H1 (cell line): ENCODE measurements around the gene CARD14. TPM values are rescaled to one million over a fixed set of nuclear protein-coding genes. Genes with fewer than 3 reads are reported as not detected.

Source experiments
- CTCF ChIA-PET: fragments of 300-600 bp; sonication (Branson Sonifier 250); formaldehyde crosslinking; loops from one replicate; lab custom pipeline; 2021; ENCODE audit not compliant: partially characterized antibody; lab: Charles Lee
- POLR2A ChIA-PET: fragments of 300-600 bp; sonication (Branson Sonifier 250); formaldehyde crosslinking; loops from one replicate; lab custom pipeline; 2021; ENCODE audit warnings: inconsistent platforms; ENCODE audit not compliant: partially characterized antibody; lab: Charles Lee
- DNase-seq, 2 experiments: peaks; one replicate each; pipeline versions ENCODE4 v3.0.0 to v3.0.0-alpha.2; 2010 to 2022; ENCODE audit warnings: low spot score in 2 of 2, low read depth in 1 of 2, mixed read lengths in 1 of 2
- FAIRE-seq: peaks from 2 replicates; lab custom pipeline; 2011; peaks lifted over from hg19 to GRCh38; lab: Jason Lieb, UNC
- H2AFZ ChIP-seq: 2 replicates; pipeline ENCODE4 v1.8.1; 2012; ENCODE audit warnings: low read length, inconsistent platforms
- H2AK5ac ChIP-seq: 2 replicates; pipeline ENCODE4 v1.6.1; 2013; ENCODE audit warnings: low read depth, low read length
- H2BK120ac ChIP-seq: replicated peaks from 2 replicates; pipeline ENCODE3; 2013; ENCODE audit warnings: low read depth, low read length, inconsistent platforms
- H2BK12ac ChIP-seq: 2 replicates; pipeline ENCODE4 v1.6.1; 2013; ENCODE audit warnings: low read depth, low read length
- H2BK15ac ChIP-seq: 2 replicates; pipeline ENCODE4 v1.6.1; 2013; ENCODE audit warnings: low read length
- H2BK20ac ChIP-seq: 2 replicates; pipeline ENCODE4 v1.6.1; 2013; ENCODE audit warnings: low read length
- H2BK5ac ChIP-seq: 2 replicates; pipeline ENCODE4 v1.6.1; 2013; ENCODE audit warnings: low read depth, low read length
- H3K14ac ChIP-seq: 2 replicates; pipeline ENCODE4 v1.6.1; 2013; ENCODE audit warnings: inconsistent platforms; ENCODE audit not compliant: insufficient read length
- H3K18ac ChIP-seq: 2 replicates; pipeline ENCODE4 v1.6.1; 2013; ENCODE audit warnings: low read length; ENCODE audit errors: extremely low read depth
- H3K23ac ChIP-seq: 2 replicates; pipeline ENCODE4 v1.6.1; 2013; ENCODE audit warnings: inconsistent platforms; ENCODE audit not compliant: insufficient read length
- H3K23me2 ChIP-seq: 2 replicates; pipeline ENCODE4 v1.6.1; 2013; ENCODE audit warnings: low read depth, low read length
- H3K27ac ChIP-seq: 2 replicates; pipeline ENCODE4 v1.6.1; 2011; ENCODE audit warnings: low read depth, low read length, inconsistent platforms
- H3K27me3 ChIP-seq, 4 experiments: replicated peaks in 1 of 4; 1 replicate in 1 of 4; 2 replicates in 3 of 4; pipeline versions ENCODE4 v1.6.1 to v1.8.1; 2011 to 2013; ENCODE audit warnings: low read length in 3 of 4, mild to moderate bottlenecking in 3 of 4, inconsistent platforms in 2 of 4, mixed read lengths in 2 of 4, moderate library complexity in 1 of 4; ENCODE audit not compliant: control insufficient read depth in 3 of 4, insufficient read depth in 3 of 4; ENCODE audit errors: extremely low read depth in 1 of 4
- H3K36me3 ChIP-seq, 4 experiments: 2 replicates each; pipeline versions ENCODE4 v1.6.1 to v1.8.1; 2011 to 2013; ENCODE audit warnings: mild to moderate bottlenecking in 4 of 4, low read length in 3 of 4, moderate library complexity in 2 of 4, control low read depth in 1 of 4, inconsistent platforms in 1 of 4; ENCODE audit not compliant: insufficient read depth in 4 of 4, control insufficient read depth in 2 of 4
- H3K4ac ChIP-seq: replicated peaks from 2 replicates; pipeline ENCODE3; 2013; ENCODE audit warnings: low read length, low read depth, mixed read lengths, inconsistent platforms; ENCODE audit not compliant: insufficient read length
- H3K4me1 ChIP-seq, 4 experiments: replicated peaks in 1 of 4; 1 replicate in 1 of 4; 2 replicates in 3 of 4; pipeline versions ENCODE4 v1.6.1 to v1.8.1; 2011 to 2013; ENCODE audit warnings: low read length in 3 of 4, inconsistent platforms in 2 of 4, mixed read lengths in 1 of 4; ENCODE audit not compliant: insufficient read depth in 4 of 4, control insufficient read depth in 3 of 4
- H3K4me2 ChIP-seq, 2 experiments: 2 replicates each; pipeline versions ENCODE4 v1.6.1 to v1.8.1; 2011 to 2013; ENCODE audit warnings: low read depth in 2 of 2, low read length in 2 of 2, control low read depth in 1 of 2, inconsistent platforms in 1 of 2, mild to moderate bottlenecking in 1 of 2; ENCODE audit not compliant: insufficient read depth in 1 of 2
- H3K4me3 ChIP-seq, 4 experiments: fragments of 200-600, 300-600 bp in 1 of 4; sonication (generic), shearing (Covaris generic), sonication (Bioruptor Twin) in 1 of 4; 2 replicates each; pipeline versions ENCODE4 v1.5.1 to v1.8.1; 2011 to 2016; ENCODE audit warnings: low read length in 4 of 4, low read depth in 3 of 4, control low read depth in 2 of 4, inconsistent platforms in 2 of 4, mild to moderate bottlenecking in 2 of 4, mixed read lengths in 1 of 4, moderate library complexity in 1 of 4; ENCODE audit not compliant: insufficient read depth in 2 of 4; ENCODE audit errors: extremely low read depth in 1 of 4
- H3K56ac ChIP-seq: replicated peaks from 2 replicates; pipeline ENCODE3; 2013; ENCODE audit warnings: low read depth, mild to moderate bottlenecking, mixed read lengths, low read length, inconsistent platforms; ENCODE audit not compliant: insufficient read length
- H3K79me1 ChIP-seq: 2 replicates; pipeline ENCODE4 v1.6.1; 2013; ENCODE audit warnings: low read depth, low read length, control low read depth
- H3K79me2 ChIP-seq, 2 experiments: 2 replicates each; pipeline versions ENCODE4 v1.6.1 to v1.8.1; 2012 to 2013; ENCODE audit warnings: low read length in 2 of 2, mild to moderate bottlenecking in 2 of 2, inconsistent platforms in 1 of 2; ENCODE audit not compliant: insufficient read depth in 2 of 2, control insufficient read depth in 1 of 2
- H3K9ac ChIP-seq, 4 experiments: replicated peaks in 1 of 4; 1 replicate in 1 of 4; 2 replicates in 3 of 4; pipeline versions ENCODE4 v1.6.1 to v1.8.1; 2011 to 2013; ENCODE audit warnings: low read depth in 3 of 4, low read length in 3 of 4, control low read depth in 2 of 4, mild to moderate bottlenecking in 2 of 4, moderate library complexity in 2 of 4, inconsistent platforms in 1 of 4; ENCODE audit errors: extremely low read depth in 1 of 4
- H3K9me3 ChIP-seq, 2 experiments: 2 replicates each; pipeline versions ENCODE4 v1.6.1 to v1.8.1; 2012 to 2013; ENCODE audit warnings: mild to moderate bottlenecking in 2 of 2, moderate library complexity in 2 of 2, control low read depth in 1 of 2, inconsistent platforms in 1 of 2, low read depth in 1 of 2, low read length in 1 of 2, mixed read lengths in 1 of 2; ENCODE audit not compliant: insufficient read depth in 2 of 2
- H4K20me1 ChIP-seq, 2 experiments: replicated peaks in 1 of 2; 2 replicates each; pipeline versions ENCODE3 to v1.8.1; 2011 to 2013; ENCODE audit warnings: inconsistent platforms in 2 of 2, low read length in 2 of 2, mild to moderate bottlenecking in 1 of 2; ENCODE audit not compliant: insufficient read depth in 2 of 2, control insufficient read depth in 1 of 2
- H4K5ac ChIP-seq: 2 replicates; pipeline ENCODE4 v1.6.1; 2013; ENCODE audit warnings: low read length, low read depth, mixed read lengths, inconsistent platforms; ENCODE audit not compliant: insufficient read length
- H4K8ac ChIP-seq: 2 replicates; pipeline ENCODE4 v1.8.0; 2013; ENCODE audit warnings: mild to moderate bottlenecking, moderate library complexity, low read length, inconsistent platforms; ENCODE audit not compliant: insufficient read depth; ENCODE audit errors: extremely low read depth
- H4K91ac ChIP-seq: replicated peaks from 2 replicates; pipeline ENCODE3; 2013; ENCODE audit warnings: low read length, mixed read lengths, inconsistent platforms; ENCODE audit not compliant: insufficient read length
- ASH2L ChIP-seq: fragments of 200-600, 300-600 bp; sonication (generic); IDR thresholded peaks from one replicate; pipeline ENCODE4 v1.7.1; 2017; ENCODE audit warnings: low read length
- HDAC6 ChIP-seq: IDR thresholded peaks from one replicate; pipeline ENCODE4 v1.7.1; 2012; ENCODE audit warnings: low read depth, mild to moderate bottlenecking, inconsistent platforms, low read length, moderate library complexity
- JUND ChIP-seq: IDR thresholded peaks from 2 replicates; pipeline ENCODE4 v1.6.1; 2011; ENCODE audit warnings: mild to moderate bottlenecking, improper control_type of control experiment, low read length
- SIX5 ChIP-seq: IDR thresholded peaks from 2 replicates; pipeline ENCODE4 v1.6.1; 2011; ENCODE audit warnings: mild to moderate bottlenecking, low read depth, low read length
- SP4 ChIP-seq: IDR thresholded peaks from 2 replicates; pipeline ENCODE4 v1.6.1; 2012; ENCODE audit warnings: low read length, inconsistent platforms
- TAF7 ChIP-seq: optimal IDR thresholded peaks from 2 replicates; pipeline ENCODE3; 2011; ENCODE audit warnings: low read depth, mild to moderate bottlenecking, inconsistent platforms, low read length, moderate library complexity, borderline replicate concordance
- TBP ChIP-seq: IDR thresholded peaks from 2 replicates; pipeline ENCODE4 v1.6.1; 2011; ENCODE audit warnings: low read depth, low read length, improper control_type of control experiment
- ZNF274 ChIP-seq: IDR thresholded peaks from 2 replicates; pipeline ENCODE4 v1.7.0; 2012; ENCODE audit warnings: low read length, borderline replicate concordance; ENCODE audit errors: extremely low read depth
- WGBS, 2 experiments: shearing (Covaris generic) in 1 of 2; methylation state at CpG; one replicate each; pipeline versions ENCODE4 v1.1.6 to v1.1.7; 2013 to 2015; ENCODE audit warnings: low lambda C conversion rate in 2 of 2, mixed read lengths in 2 of 2, inconsistent platforms in 1 of 2, low coverage in 1 of 2, missing lambda C conversion rate in 1 of 2; ENCODE audit not compliant: insufficient replicate concordance in 2 of 2, insufficient coverage in 1 of 2, insufficient read length in 1 of 2; ENCODE audit errors: extremely low coverage in 1 of 2, missing lambda C conversion rate in 1 of 2; 5-methylcytosine and 5-hydroxymethylcytosine counted together
- polyA plus RNA-seq, 7 experiments: library from polyadenylated mRNA; depleted of rRNA in 3 of 7; stranded (reverse) in 5 of 7; unstranded in 2 of 7; fragments of >200 nt in 5 of 7; fragments of 200-250 nt in 2 of 7; gene quantifications; 1 replicate in 5 of 7; 2 replicates in 1 of 7; 4 replicates in 1 of 7; pipeline versions ENCODE4 v1.2.1 to v1.2.3, GENCODE V29; 2011 to 2013; ENCODE audit warnings: missing spikeins in 2 of 7, mixed read lengths in 2 of 7
- total RNA-seq: library from RNA; stranded (reverse); fragmentation: NEBNext Ultra II Directional; extraction: Animal tissue kit (Norgen Biotek cat#: 25700); gene quantifications from 2 replicates; pipeline ENCODE4 v1.2.1, GENCODE V29; 2021

Gene CARD14
- total and polyA plus RNA-seq, 2 of the 8 experiments (the other 6 are each of a cell fraction or from before 2014, with no cell fraction given) = 0.08 TPM; not detected in 1

DNA sequence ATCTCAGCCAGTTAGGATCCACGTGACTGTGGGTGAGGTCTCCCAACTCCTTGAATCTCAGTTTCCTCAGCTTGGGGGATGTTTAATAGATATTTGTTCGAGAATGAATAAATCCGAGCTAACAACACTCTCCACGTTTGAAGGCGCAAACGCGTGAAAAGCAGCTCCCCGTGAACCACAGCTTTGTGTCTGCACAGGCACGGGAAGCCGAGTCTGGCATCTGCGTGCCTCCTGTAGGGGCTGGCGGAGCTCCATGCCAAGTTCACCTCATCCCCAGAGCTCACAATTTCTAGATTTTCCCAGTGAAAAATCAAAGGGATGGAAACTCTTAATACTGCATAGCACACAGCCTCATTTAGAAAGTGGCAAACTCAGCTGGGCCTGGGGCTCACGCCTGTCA, 36.0 kb downstream of the CARD14 start:
- H2BK5ac ChIP-seq = no peak overlapping the region
- DNase-seq (no peak), FAIRE-seq (no peak)
- H3K79me1 ChIP-seq = no peaks in the 10 kb centered on the region
- no peak overlapping the region for H3K56ac ChIP-seq
- H2AK5ac ChIP-seq = no peak overlapping the region
- WGBS, 2 experiments = 91% methylated on average over 13 of the region's 13 CpGs; no CpG with 5 or more reads in 1 of the 2 experiments
- H3K9ac ChIP-seq = no peak overlapping the region
- no peak overlapping the region for H3K4ac ChIP-seq
- CTCF ChIA-PET = interaction anchor here (0.8 to 9.0 kb wide), 7 partner anchors 12 to 156 kb away, joined by 3 to 90 read pairs (median 3); no protein-coding TSS in a partner anchor
- no peaks in the 10 kb centered on the region for H3K27me3 ChIP-seq
- H4K8ac ChIP-seq = peak overlapping the region; percentile 38; the same call in 1 of the 2 replicates
- POLR2A ChIA-PET = interaction anchor here (0.7 to 1.9 kb wide), 5 partner anchors 9 to 60 kb away, joined by 3 to 5 read pairs (median 3); no protein-coding TSS in a partner anchor
- no peaks in the 10 kb centered on the region for H3K23me2 ChIP-seq
- H3K27ac ChIP-seq = no peak overlapping the region; the same call in 1 of the 2 replicates
- H4K5ac ChIP-seq = no peak overlapping the region
- H2BK15ac ChIP-seq = no peak overlapping the region
- no peak overlapping the region for H2BK20ac ChIP-seq
- no peaks in the 10 kb centered on the region; a peak in 1 of 7 replicates for H3K4me1 ChIP-seq
- H3K36me3 ChIP-seq = peaks cover 2 to 7% (median 3%) of the 10 kb centered on the region in 4 experiments; a peak in 3 of 8 replicates
- no peak overlapping the region for H4K91ac ChIP-seq
- no peak overlapping the region for H3K4me3 ChIP-seq
- peaks cover 2 to 3% of the 10 kb centered on the region in 2 experiments for H4K20me1 ChIP-seq
- no peak overlapping the region for H3K14ac ChIP-seq
- H3K18ac ChIP-seq = no peak overlapping the region
- H3K4me2 ChIP-seq = no peak overlapping the region
- no peaks in the 10 kb centered on the region for H3K79me2 ChIP-seq
- no peak overlapping the region for H3K23ac ChIP-seq
- H2BK12ac ChIP-seq = peak overlapping the region; percentile 33; the same call in 1 of the 2 replicates
- no peak overlapping the region for H2BK120ac ChIP-seq
- H2AFZ ChIP-seq = no peak overlapping the region
- H3K9me3 ChIP-seq = peaks cover 0 to under 1% of the 10 kb centered on the region in 2 experiments; a peak in 1 of 4 replicates
- TF ChIP-seq SIX5 (no peak), ASH2L (no peak), JUND (no peak), ZNF274 (no peak), TBP (no peak), TAF7 (no peak), SP4 (no peak), HDAC6 (no peak)
